ENCODE data around the gene IKZF2. TPM values are rescaled to one million over a fixed set of nuclear protein-coding genes. Genes with fewer than 3 reads are reported as not detected.

Gene IKZF2
- total and polyA plus RNA-seq, 2 experiments from 2014 or later: 2.6 to 10.1 TPM

DNA sequence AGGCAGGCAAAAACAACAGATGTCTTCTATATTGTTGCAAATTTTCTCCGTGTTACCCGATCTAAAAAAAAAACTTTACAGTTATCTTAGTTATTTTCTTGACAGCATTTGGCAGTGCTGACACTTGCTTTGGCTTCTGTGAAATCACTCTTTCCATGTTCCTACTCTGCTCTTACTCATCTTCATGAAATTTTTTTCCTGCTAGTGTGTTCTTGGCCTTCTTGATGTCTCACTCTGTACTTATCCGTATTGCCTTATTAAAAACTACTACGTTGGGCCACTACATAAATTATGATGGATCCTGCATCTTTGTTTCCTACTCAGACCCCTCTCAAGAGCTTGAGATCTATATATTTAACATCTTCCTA lies 134.4 kb downstream of the IKZF2 start (continued):
- TF ChIP-seq REST (IDR thresholded peaks at IDR 0.05; ENCODE audit: unreplicated experiment) (no peak), STAT1 (IDR thresholded peaks at IDR 0.05; ENCODE audit: unreplicated experiment) (no peak), JUNB (IDR thresholded peaks at IDR 0.05; ENCODE audit: unreplicated experiment) (no peak), ZNF114 (CRISPR knock-in tag; IDR thresholded peaks at IDR 0.05) (no peak), CREB1 (CRISPR knock-in tag; IDR thresholded peaks at IDR 0.05; ENCODE audit: low read depth) (no peak), EZH2 (IDR thresholded peaks at IDR 0.05; ENCODE audit: low read depth, unreplicated experiment) (no peak), NANOG (IDR thresholded peaks at IDR 0.05; ENCODE audit: borderline replicate concordance) (no peak), EZH2phosphoT487 (IDR thresholded peaks at IDR 0.05; ENCODE audit: unreplicated experiment) (no peak)

DNA sequence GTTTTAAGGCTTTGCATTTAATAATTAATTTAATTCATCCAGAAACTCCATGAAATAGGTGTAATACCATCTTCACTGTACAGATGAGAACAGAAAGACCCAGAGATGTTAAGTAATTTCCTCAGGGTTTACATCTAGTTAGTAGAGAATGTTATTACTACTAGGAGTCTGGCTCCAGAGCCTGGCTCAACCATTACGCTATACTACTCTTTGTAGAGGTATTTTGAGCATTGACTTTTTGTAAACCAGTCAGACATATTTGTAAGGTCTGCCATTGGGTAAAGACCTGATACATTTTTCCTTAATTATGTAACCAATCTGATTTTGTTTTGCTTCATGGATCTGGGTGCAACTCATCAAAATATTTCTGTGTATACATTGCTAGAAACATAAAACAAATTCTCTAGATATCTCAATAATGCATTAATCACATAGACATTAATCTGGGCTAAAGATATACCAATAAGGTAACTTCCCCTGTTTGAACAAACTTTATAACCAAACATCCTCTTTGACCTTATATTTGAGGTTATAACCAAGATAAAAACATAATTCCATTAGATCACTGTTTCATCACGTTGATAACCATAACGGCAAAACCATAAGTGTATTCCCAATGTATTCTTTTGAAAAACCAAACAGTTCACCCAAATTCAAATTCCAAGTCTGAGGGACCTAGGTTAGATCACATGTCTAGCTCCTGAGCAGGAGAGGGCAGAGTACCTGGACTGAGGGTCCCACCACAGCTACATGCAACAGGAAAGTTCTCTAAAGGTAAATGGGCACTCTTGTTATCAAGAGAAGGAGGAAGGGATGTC lies 135.0 kb downstream of the IKZF2 start:
- Histone ChIP-seq H3K27me3 (ENCODE audit: insufficient read depth) (no peaks in the 10 kb centered on the region), H3K79me2 (replicated peaks; ENCODE audit: insufficient read depth) (no peaks in the 10 kb centered on the region), H4K20me1 (replicated peaks; ENCODE audit: insufficient read depth) (no peaks in the 10 kb centered on the region), H3K4me1 (ENCODE audit: insufficient read depth) (no peaks in the 10 kb centered on the region), H3F3A (replicated peaks; ENCODE audit: low read depth) (no peaks in the 10 kb centered on the region), H3K4me2 (no peak overlapping the region), H3K27ac (ENCODE audit: low read depth) (no peak overlapping the region), H2AFZ (no peak overlapping the region), H3K9me2 (ENCODE audit: insufficient read depth) (no peaks in the 10 kb centered on the region), H3K36me3 (ENCODE audit: insufficient read depth) (no peaks in the 10 kb centered on the region), H3K4me3 (no peak overlapping the region)
- no peaks in the 10 kb centered on the region for H3K36me3 Mint-ChIP-seq (ENCODE audit: low read depth)
- no peak overlapping the region for H3K4me3 Mint-ChIP-seq
- H3K4me1 Mint-ChIP-seq: no peaks in the 10 kb centered on the region
- no peaks in the 10 kb centered on the region for H3K9me3 Mint-ChIP-seq
- H3K27me3 Mint-ChIP-seq (ENCODE audit: insufficient read depth, low read depth, poor library complexity): no peaks in the 10 kb centered on the region
- DNase-seq (ENCODE audit: low spot score) (no peak), ATAC-seq (no peak)
- TF ChIP-seq CREB1 (CRISPR knock-in tag; IDR thresholded peaks at IDR 0.05; ENCODE audit: low read depth) (no peak), ZNF114 (CRISPR knock-in tag; IDR thresholded peaks at IDR 0.05) (no peak)
- no peak overlapping the region for H3K27ac Mint-ChIP-seq

DNA sequence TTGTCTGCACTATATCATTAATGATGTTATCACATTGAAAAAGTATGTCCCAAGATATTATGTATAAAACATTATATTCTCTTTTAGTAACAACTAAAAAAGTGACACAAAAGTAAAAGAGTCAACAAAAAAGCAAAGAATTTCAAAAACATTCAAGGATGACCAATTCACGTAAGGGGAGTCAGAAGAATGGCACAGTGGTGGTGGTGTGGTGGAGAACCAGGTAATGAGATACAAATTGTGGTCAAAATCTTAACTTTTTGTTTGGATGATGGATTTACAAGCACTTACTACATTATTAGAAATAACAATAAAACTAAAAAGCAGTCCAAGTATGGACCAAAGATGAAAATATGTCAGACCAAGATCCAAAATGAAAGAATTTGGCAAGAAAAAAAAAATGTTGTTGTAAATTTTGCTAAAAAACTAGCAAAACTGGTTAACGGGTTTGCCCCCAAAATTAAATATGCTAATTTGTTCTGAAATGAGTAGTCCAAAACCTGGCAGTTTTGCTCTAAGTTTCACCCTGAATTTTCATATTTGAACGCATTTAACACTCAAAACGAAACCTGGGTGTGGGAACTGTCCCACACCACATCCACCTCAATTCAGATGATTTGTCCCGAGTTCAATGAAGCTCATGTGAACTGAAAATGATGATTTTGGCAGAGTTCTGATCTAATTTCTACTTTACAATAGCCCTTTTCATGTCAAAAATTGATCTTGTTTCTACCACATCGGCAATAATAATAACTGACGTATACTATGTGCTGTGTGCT lies 135.8 kb downstream of the IKZF2 start:
- H3K79me2 ChIP-seq (replicated peaks; ENCODE audit: insufficient read depth): no peaks in the 10 kb centered on the region
- no peak overlapping the region for H3K4me3 Mint-ChIP-seq
- H3K27ac Mint-ChIP-seq: no peak overlapping the region
- no peak overlapping the region for H3K4me2 ChIP-seq
- ATAC-seq (no peak), DNase-seq (ENCODE audit: low spot score) (no peak)
- no peak overlapping the region for H3K4me3 ChIP-seq
- no peaks in the 10 kb centered on the region for H4K20me1 ChIP-seq (replicated peaks; ENCODE audit: insufficient read depth)
- H3K9me3 Mint-ChIP-seq: no peaks in the 10 kb centered on the region
- H3K27me3 Mint-ChIP-seq (ENCODE audit: insufficient read depth, low read depth, poor library complexity): no peaks in the 10 kb centered on the region
- no peaks in the 10 kb centered on the region for H3K36me3 Mint-ChIP-seq (ENCODE audit: low read depth)
- H3F3A ChIP-seq (replicated peaks; ENCODE audit: low read depth): no peaks in the 10 kb centered on the region
- H3K4me1 Mint-ChIP-seq: no peaks in the 10 kb centered on the region
- no peaks in the 10 kb centered on the region for H3K27me3 ChIP-seq (ENCODE audit: insufficient read depth)
- H3K36me3 ChIP-seq (ENCODE audit: insufficient read depth): no peaks in the 10 kb centered on the region
- no peak overlapping the region for H2AFZ ChIP-seq
- no peak overlapping the region for H3K27ac ChIP-seq (ENCODE audit: low read depth)
- no peak for TF ChIP-seq STAT1 (IDR thresholded peaks at IDR 0.05; ENCODE audit: unreplicated experiment)
- TF ChIP-seq CTCF (conservative IDR thresholded peaks at IDR 0.05; ENCODE audit: low read depth in 2 of 2): no peak
- TF ChIP-seq EZH2 (IDR thresholded peaks at IDR 0.05; ENCODE audit: low read depth, unreplicated experiment): no peak
- no peak for TF ChIP-seq ETS1 (IDR thresholded peaks at IDR 0.05)
- no peak for TF ChIP-seq JUNB (IDR thresholded peaks at IDR 0.05; ENCODE audit: unreplicated experiment)
- H3K4me1 ChIP-seq (ENCODE audit: insufficient read depth): no peaks in the 10 kb centered on the region
- H3K9me2 ChIP-seq (ENCODE audit: insufficient read depth): no peaks in the 10 kb centered on the region
